ENCODE measurements around the gene IGSF3.

DNA sequence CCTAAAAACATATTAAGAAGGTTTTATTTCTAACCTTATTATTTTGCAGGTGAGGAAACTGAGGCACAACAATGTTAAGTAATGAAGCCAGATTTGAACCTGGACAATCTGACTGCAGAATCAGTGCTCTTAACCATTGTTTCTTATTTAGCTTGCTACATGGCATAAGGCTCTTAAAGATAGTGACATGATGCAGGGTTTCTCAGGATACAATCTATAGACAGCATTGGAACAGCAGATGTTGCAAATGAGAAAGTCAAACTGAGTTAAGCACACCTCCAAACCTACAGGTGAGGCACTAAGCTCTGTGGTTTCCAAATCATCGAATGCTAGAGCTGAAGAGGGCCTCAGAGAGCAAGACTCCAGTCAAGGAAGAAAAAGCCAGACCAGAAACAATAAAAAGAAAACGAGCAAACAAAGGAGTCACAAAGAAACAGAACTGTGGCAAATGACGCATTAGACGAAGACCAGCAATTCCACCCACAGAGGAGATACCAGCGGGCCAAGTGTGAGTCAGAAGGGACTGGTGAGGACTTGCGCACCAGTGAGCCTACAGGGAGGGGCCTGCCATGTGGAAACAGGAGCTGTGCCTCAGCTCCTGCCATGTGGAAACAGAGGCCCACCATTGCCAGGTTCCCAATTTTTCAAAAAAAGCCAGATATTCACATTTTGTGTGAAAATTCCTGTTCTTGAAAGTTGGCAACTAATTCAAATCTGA, 111.1 kb downstream of the IGSF3 start:
- TF ChIP-seq CTCF (IDR thresholded peaks at IDR 0.05; ENCODE audit: low read length) (no peak), EZH2 (optimal IDR thresholded peaks at IDR 0.05; ENCODE audit: low read depth, low read length) (no peak)

All from MM.1S (cell line).